ENCODE results near the gene ITPKC.

ITPKC gene

DNA sequence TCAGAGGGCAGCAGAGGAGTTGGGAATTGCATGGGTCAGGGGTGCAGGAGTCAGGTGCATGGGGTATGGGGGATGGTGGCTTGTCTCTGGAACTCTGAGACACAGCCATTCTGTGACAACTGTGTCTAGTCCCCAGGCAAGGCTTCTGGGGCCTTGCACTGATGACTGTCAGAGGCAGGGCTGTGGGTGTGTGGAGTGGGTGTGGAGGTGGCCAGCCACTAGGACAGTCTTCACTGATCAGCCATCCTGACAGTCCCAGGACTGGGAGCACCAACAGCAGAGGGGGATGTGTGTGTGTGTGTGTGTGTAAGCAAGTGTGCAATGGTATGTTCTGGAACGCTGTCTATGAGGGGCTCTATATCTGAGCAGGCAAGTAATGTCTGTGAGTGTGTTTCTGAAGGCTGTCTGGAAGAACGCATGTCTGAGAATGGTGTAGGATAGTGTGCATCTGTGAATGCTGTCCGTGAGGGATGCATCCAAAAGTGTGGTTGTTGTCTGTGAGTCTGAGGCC lies 31.8 kb upstream of the ITPKC start:
- DNase-seq (ENCODE audit: insufficient read length, low spot score) (no peak), FAIRE-seq (no peak)
- TF ChIP-seq, protein P1, sequence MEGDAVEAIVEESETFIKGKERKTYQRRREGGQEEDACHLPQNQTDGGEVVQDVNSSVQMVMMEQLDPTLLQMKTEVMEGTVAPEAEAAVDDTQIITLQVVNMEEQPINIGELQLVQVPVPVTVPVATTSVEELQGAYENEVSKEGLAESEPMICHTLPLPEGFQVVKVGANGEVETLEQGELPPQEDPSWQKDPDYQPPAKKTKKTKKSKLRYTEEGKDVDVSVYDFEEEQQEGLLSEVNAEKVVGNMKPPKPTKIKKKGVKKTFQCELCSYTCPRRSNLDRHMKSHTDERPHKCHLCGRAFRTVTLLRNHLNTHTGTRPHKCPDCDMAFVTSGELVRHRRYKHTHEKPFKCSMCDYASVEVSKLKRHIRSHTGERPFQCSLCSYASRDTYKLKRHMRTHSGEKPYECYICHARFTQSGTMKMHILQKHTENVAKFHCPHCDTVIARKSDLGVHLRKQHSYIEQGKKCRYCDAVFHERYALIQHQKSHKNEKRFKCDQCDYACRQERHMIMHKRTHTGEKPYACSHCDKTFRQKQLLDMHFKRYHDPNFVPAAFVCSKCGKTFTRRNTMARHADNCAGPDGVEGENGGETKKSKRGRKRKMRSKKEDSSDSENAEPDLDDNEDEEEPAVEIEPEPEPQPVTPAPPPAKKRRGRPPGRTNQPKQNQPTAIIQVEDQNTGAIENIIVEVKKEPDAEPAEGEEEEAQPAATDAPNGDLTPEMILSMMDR (IDR thresholded peaks at IDR 0.05; ENCODE audit: insufficient read depth, missing control alignments), result no peak

DNA sequence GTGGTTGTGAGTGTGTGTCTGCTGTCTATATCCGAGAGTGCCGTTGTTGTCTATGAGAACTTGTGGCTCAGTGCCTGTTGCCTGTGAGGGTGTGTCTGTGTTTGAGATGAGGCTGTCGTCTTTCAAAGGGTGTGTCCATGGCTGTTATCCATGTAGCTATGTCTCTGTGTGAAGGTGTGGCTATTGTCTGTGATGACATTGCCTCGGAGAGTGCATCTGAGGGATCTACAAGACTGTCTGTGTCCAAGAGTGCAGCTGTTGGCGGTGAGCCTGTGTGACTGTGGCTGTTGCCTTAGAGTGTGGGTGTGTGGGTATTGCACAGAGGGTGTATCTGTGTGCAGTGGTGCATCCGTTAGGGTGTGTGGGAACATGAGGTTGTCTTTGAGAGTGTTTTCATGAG lies 31.3 kb upstream of the ITPKC start:
- TF ChIP-seq, protein P1 (IDR thresholded peaks at IDR 0.05; ENCODE audit: insufficient read depth, missing control alignments), result no peak
- FAIRE-seq, result no peak

DNA sequence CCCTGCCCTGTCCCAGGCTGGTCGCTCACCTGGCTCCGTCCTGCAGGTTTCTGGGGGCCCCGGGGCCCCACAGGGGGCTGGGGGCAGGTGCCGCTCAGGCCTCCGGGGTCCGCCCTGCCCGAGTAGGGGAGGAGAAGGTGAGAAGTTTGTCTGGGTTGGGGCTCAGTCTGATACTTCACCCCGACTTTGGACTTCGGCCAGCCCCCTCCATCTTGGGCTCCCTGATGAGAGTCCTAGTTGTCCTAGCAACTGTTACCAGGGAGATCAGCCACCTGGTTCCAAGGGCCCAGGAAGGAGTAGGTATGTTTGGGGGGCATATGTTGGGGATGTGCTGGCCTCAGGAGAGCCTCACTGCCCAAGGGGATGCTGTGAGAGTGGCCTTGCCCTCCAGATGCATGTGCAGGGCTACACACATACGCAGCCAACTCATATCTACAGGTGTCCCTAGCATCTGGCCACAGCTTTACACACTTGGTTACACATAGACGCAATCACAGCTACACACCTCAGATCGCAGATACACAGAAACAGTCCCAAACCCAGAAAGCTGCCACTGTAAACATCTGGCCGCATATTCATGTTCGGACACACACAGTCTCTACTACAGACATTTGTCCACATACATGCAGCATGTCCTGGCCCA lies 29.9 kb upstream of the ITPKC start:
- TF ChIP-seq, protein P1 (IDR thresholded peaks at IDR 0.05; ENCODE audit: insufficient read depth, missing control alignments), result no peak
- DNase-seq (ENCODE audit: insufficient read length, low spot score), result no peak
- FAIRE-seq, result no peak

More for the DNA sequence above, 31.3 kb upstream of the ITPKC start:
- DNase-seq (ENCODE audit: insufficient read length, low spot score), result no peak

DNA sequence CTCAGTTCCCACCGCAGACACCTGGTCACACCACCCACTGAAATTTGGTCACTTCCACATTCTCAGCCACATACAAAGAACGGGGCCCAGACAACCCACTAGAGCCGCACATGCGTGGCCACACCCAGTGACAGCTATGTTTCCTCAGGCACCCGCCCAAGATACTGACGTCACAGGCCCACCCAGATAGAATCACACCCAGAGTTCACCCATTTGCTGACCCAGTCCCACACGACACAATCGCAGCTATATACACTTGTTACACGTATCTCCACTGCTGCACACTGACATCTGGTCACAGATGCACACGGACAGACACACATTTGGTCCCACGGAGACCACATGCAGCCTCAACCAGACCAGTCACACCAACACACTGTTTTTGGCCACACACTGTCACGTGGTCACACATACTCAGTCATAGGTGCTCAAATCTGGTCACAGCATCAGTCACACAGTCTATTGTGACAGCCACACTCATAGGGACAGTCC lies 29.3 kb upstream of the ITPKC start:
- DNase-seq (ENCODE audit: insufficient read length, low spot score) (no peak), FAIRE-seq (no peak)
- TF ChIP-seq, protein P1 (IDR thresholded peaks at IDR 0.05; ENCODE audit: insufficient read depth, missing control alignments), result no peak

DNA sequence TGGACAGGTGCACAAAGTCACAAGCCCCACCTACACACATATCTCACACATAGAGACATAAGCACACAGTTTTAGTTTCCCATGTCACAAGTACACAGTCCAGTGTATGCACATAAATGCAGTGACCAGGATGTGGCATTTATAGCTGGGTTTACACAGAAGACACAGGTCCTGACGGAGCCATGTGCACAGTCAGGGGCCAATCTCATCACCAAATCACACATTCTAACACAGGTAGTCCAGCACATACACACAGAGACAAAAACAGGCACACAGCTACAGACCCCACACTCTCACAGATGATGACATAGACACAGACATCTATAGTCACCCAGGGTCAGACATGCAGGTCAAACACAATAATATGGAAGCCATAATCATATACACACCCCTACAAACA lies 28.6 kb upstream of the ITPKC start:
- DNase-seq (ENCODE audit: insufficient read length, low spot score) (no peak), FAIRE-seq (no peak)
- TF ChIP-seq, protein P1 (IDR thresholded peaks at IDR 0.05; ENCODE audit: insufficient read depth, missing control alignments), result no peak

DNA sequence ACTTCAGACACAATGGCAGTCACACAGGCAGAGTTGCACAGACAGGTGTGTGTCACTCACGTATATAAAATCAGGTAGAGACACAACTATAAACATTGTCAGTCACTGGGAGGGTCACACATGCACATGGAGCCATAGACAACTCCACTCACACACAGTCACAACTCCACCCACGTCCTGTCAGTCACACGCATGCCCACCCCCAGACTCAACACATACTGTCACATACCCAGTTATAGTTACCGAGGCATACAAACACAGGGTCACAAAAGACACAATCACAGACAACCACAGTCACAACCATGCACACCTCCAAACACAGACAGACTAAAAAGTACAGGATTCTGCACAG lies 27.9 kb upstream of the ITPKC start:
- FAIRE-seq (no peak), DNase-seq (ENCODE audit: insufficient read length, low spot score) (no peak)
- TF ChIP-seq, protein P1 (IDR thresholded peaks at IDR 0.05; ENCODE audit: insufficient read depth, missing control alignments), result no peak

DNA sequence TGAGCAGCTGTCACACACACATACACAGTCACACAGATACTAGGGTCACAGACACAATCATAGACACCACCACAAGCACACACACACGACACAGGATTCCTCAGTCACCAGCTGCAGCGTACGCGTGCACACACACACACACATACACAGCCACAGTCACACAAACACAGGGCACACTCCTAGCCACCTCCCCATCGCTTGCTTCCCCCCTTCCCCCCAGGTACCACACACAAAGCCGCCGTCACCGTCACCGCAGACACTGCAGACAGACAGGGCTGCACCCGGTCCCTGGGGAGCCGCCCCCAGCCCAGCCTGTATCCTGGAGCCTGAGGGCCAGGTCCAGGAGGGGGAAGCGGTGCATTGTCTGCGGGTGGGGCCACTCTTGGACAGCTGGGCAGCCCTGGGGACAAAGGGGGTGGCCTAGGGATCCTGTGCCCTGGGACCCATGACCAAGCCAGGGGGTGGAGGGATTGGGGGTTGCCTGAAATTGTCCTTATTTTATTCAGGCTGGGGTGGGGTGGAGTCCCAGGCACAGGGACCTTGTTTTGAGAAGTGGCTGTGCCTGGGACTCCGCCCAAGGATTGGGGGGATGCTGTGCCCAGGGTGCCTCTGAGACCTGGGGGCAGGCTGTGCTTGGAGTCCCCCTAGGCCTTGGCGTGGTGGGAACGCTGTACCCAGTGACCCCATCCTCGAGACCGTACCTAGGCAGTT lies 27.4 kb upstream of the ITPKC start:
- TF ChIP-seq, protein P1 (IDR thresholded peaks at IDR 0.05; ENCODE audit: insufficient read depth, missing control alignments), result no peak
- no peak for FAIRE-seq
- no peak for DNase-seq (ENCODE audit: insufficient read length, low spot score)

All from D721Med (cell line).